ENCODE results near the gene ATP2B2.
A peak's percentile ranks its signal among the peaks of the same experiment; 100 is the strongest.

ATP2B2 gene

GRCh38 chr3:10378742-10379141, 126.6 kb downstream of the ATP2B2 start:
- no peak for DNase-seq

- DNase-seq: no peak
These were observed 127.1 kb downstream of the ATP2B2 start for GRCh38 chr3:10378246-10378645.

DNA sequence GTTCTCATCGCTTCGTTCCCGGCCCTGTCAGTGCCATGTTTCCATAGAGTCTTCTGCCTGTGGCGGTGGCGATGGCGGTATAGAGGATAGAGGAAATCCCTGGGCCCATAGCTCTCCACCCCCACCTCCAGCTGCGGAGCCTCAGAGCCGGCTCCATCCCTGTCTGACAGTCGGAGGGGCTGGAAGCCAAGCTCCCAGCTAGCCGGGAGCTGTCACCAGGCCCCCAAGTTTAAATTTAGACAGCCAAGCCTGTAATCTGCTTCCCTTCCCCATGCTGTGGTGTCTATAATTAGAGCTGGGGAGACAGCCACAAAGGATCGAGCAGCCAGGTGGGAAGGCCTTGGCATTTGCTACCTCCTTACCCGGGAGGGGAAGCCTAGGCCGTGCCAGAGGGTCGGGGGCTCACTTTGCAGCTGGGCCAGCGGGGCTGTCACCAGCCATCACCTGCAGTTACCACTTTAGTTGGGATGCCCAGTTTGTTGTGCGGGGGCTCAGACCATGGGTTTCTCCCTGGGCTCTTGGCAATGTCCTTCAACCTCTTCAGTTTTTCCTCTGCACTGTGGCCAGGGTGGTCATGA, 128.1 kb downstream of the ATP2B2 start:
- no peak for DNase-seq

DNA sequence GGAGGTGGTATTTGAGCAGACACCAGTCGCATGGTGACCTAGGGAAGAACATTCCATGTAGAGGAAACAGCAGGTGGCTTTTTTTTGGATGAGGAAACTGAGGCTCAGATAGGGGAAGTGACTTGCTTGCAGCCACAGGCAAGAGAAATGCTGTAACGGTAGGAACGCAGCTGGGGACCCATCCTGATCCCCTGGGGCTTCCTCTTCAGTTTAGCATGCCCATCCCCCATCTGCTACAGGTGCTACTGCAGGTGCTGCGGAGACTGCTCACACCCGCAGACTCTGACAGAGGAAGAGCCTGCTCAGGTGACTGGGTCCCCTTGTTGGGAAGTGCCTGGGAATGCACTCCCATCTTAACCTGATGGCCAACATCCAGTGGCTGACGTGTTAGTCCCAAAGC, 129.0 kb downstream of the ATP2B2 start:
- DNase-seq: no peak

DNA sequence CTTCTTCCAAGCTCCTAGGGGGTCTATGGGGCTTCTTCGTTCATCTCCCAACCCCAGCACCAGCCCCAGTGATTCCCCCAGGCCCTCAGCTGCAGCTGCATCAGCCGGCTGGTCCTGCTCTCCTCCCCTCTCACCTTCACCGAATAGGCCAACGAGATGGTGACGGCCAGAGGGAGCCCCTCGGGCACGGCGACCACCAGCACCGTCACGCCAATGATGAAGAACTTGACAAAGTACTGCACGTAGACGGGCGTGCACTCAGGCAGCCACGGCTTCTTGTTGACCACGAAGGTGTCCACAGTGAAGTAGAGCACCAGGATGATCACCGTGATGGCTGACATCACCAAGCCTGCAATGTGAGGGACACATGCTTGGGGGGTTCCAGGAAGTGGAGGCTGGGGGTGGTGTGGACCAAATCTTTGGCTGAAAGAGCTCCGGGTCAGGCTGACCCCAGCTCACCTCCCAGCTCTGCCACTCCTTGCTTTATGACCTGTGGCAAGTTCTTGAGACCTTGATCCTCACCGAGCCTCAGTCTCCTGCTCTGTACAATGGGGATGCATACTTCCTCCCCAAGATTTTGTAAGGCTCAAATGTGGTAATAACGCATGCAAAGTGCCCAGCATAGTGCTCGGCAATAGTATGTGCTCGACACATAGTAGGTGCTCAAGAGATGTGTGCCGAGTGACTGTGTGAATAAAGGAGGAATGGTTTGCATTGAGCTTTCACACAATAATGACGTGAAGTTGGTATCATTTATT, 129.9 kb downstream of the ATP2B2 start:
- no peak for DNase-seq

DNA sequence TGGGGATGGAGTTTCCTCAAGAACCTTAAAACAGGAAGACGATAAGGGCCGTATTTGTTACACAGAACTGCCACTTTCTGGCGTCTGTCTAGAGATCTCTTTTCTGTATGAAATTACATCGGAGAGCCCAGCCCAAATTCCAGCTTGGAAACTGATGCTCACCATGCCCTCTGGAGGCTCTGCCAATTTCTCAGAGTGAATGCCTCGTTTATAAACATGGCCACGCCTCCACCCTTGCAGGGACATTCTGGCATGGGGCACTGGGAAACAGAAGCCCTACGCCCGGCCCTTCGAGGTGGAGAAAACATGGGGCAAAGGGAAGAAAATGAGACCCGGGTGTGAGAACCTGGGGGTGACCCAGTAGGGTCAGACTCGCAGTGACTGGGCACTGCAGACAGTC, 131.1 kb downstream of the ATP2B2 start:
- DNase-seq: no peak

DNA sequence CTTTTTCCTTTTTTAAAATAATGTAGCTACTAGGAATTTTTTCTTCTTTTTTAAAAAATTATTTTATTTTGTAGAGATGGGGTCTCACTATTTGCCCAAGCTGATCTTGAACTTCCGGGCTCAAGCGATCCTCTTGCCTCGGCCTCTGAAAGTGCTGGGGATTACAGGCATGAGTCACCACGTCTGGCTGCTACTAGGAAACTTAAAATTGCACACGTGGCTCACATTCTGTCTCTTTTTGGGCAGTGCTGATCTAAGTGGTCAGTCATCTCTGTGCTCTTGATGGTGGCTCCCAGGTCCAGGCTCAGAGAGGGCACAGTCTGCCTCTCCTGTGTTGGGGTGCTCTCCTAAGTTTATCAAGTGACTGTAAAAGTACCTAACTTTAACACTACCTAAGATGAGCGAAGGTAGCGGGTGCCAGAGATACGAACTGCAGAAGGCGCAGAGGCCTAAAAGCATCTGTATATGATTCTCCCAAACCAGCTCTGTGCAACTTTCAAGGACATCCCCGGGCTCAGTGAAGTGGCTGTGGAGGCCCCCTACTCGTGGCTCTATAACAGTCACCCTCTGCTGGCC, 131.6 kb downstream of the ATP2B2 start:
- no peak for DNase-seq

DNA sequence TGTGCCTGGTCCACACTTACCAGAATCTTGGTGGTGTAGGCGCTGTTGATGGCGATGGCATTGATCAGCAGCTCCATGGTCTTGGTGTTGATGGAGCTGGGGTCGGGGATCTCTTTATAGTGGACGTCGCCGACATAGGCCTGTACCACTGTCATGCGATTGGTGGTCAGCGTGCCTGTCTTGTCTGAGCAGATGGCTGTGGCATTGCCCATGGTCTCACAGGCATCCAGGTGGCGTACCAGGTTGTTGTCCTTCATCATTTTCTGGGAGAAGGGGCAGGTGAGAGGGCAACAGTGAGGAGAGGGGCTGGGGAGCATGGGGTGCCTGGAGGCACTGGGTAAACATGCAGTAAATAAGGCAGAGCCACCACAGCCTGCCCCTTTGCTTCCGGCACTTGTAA, 133.6 kb downstream of the ATP2B2 start:
- DNase-seq: no peak

GRCh38 chr3:10371167-10371566, 134.2 kb downstream of the ATP2B2 start:
- no peak for DNase-seq

- DNase-seq: peak; percentile 72
These were observed 135.0 kb downstream of the ATP2B2 start for GRCh38 chr3:10370429-10370828.

DNA sequence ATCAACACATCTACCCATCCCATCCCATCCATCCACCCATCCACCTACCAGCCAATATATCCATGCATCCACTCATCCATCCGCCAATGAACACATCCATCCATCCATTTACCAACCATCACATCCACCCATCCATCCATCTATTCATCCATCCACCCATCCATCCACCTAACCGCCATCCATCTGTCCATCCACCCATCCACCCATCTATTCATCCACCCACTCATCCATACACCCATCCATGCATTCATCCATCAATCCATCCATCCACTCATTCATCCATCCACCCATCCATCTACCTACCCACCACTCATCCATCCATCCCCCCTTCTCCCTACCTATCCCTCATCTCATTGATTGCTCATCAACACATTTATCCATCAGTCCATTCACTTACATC, 136.9 kb downstream of the ATP2B2 start:
- DNase-seq: no peak

- DNase-seq: no peak
These were observed 137.9 kb downstream of the ATP2B2 start for GRCh38 chr3:10367506-10367905.

DNA sequence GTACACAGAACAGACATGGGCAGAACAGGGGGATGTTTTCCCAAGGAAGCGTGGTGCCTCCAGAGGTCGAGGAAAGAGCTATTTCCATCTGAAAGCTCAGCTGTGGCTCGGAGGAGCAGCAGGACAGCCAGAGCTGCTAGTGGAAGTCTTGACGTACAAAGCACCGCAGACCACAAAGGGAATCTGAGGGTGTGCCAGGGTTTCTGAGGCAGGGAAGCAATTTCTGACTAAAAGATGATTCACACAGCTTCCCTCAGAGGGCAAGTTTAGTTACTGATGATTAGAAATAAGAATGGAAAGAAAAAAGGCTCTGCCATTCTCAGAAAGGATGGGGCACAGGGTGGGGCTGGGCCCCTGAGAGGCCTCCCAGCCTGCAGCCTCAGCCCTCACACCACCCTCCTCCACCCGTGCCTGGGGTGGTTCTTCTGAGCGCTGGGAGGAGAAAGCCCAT, 138.7 kb downstream of the ATP2B2 start:
- peak; percentile 56 for DNase-seq

- peak; percentile 22 for DNase-seq
These were observed 139.6 kb downstream of the ATP2B2 start for GRCh38 chr3:10365791-10366190.

GRCh38 chr3:10365316-10365715, 140.1 kb downstream of the ATP2B2 start:
- DNase-seq: no peak

DNA sequence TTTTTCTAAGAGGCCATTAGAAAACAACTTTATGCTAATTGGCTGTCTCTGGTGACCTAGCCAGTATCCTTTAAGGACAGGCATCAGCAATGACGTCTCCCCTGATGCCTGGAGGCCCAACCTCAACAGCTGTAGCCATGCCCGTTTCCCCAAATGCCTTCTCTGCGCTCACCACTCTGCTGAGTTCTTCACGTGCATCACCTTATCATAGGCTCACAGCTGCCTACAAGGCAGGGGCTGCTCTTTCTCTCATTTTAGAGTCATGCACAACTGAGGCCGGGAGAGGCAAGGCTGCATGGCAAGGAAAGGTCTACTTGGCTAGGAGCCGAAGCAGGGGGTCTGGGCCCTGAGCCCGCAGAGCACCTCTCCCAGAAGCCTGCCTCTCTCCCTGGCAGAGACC, 140.6 kb downstream of the ATP2B2 start:
- no peak for DNase-seq

- DNase-seq: peak; percentile 23
These were observed 141.5 kb downstream of the ATP2B2 start for GRCh38 chr3:10363935-10364334.

GRCh38 chr3:10361375-10361774, 144.0 kb downstream of the ATP2B2 start:
- DNase-seq: no peak

DNA sequence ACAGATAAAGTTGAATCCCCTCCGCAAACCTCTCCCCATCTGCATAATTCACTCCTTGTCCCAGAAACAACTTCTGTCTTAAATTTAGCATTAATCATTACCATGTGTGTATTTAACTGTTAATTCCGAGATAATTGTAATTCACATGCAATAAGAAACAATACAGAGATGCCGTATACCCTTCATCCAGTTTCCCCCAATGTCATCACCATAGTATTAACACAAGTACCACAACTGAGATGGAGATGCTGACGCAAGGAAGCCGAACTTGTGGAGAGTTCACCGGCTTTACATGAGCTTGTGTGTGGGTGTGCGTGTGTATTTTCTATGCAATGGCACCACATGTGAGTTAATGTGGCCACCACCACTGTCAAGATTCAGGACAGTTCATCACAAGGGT, 144.9 kb downstream of the ATP2B2 start:
- no peak for DNase-seq

DNA sequence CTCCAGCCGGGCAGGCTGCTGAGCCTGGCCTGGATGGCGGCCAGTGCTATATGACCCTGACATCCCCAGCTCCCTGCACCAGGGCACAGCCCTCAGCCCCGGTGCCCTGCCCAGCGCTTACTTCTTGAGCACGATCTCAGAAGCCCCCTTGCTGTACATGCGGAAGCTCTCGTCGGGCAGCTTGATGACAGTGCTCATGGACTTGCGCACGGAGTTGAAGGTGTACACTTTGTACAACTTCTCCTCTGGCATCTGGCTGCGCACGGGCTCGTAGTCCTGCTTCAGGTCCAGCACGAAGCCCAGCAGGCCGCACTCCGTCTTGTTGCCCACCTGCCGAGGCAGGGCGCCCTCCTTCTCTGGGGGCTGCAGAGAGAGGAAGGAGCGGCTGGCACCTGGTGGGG, 145.6 kb downstream of the ATP2B2 start:
- no peak for DNase-seq

DNA sequence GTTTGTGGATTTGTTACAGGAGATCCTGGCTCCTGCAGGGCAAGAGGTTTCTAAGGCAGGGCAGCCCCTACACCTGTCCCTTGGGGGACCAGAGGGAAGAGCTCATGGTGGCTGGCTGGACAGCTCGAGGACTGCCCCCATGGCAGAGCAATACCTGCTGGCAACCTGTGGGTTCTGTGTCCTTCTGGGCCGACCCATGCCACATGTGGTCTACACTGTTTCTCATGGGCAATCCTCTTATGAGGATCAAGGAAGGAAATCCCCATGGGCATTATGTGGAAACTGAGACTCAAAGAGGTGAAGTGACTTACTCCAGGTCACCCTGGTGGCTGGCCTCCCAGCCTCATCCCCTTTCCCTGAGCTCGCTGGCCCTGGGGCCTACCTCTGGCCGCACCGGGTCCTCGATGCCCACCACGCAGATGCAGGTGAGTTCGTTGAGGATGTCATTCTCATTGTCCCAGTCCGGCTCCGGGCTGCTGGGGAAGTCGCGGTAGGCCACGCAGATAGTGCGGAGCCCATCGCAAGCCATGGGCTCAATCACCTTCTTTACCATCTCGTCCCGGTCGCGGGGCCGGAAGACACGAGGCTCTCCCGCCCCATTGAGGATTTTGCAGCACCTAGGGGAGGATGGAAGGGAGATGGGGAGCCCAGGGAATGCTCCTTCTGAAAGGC, 146.9 kb downstream of the ATP2B2 start:
- no peak for DNase-seq

DNA sequence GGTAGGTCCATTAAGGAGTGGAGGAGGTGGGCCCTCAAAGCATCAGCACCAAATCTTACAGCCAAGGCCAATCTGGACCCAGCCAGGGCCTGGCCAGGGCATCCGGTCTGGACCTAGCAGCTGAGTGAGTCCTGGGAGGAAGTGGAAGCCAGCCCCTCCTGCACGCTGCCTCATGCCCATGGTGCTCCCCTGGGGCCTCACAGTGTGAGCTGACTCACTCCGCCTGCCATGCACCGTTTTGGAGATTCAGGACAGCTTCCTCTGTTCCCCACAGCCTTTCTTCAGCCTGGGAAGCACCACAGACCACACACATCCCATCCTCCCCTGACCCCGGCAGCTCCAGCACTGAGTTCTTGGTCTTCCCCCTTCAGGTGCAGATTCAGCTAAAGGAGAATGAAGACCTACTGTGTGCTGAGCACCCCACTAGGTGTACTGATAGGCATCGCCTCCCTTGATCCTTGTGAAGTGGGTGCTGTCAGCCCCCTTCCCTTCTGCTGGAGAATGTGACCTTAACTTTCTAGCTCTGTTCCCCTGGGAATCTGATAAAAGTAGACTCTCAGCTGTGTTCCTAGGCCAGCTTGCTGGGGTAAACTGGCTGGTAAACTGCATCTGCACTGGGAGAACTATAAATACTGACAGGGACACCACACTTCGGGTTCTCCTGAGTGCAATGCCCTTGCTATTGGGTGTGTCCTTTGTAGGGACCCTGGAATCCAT, 147.6 kb downstream of the ATP2B2 start:
- peak; percentile 61 for DNase-seq

GRCh38 chr3:10357095-10357494, 148.3 kb downstream of the ATP2B2 start:
- no peak for DNase-seq

All from suppressor macrophage treated with lipopolysaccharide for 4 hours (primary cell).